Stomach (tissue), 4 donors: Measurements from ENCODE around the gene TENT5C.

Source experiments
- CTCF ChIP-seq, 7 experiments: fragments of 450-650 bp in 4 of 7; fragments of 200-600 bp in 3 of 7; sonication (generic) in 3 of 7; IDR thresholded peaks; one replicate each; pipeline ENCODE4 v1.5.1; 2016 to 2019; ENCODE audit warnings: antibody characterized with exemption in 7 of 7, control low read depth in 2 of 7, mild to moderate bottlenecking in 1 of 7
- EP300 ChIP-seq: sonication (generic); formaldehyde crosslinking; IDR thresholded peaks from one replicate; pipeline ENCODE4 v1.6.1; 2017; ENCODE audit warnings: antibody characterized with exemption
- POLR2A ChIP-seq, 4 donors: fragments of 450-650 bp; IDR thresholded peaks; one replicate each; pipeline ENCODE4 v1.6.1; 2016; ENCODE audit warnings: antibody characterized with exemption in 4 of 4, control low read depth in 2 of 4, mild to moderate bottlenecking in 1 of 4, moderate library complexity in 1 of 4
- POLR2AphosphoS5 ChIP-seq, 3 donors: sonication (generic); formaldehyde crosslinking; IDR thresholded peaks; one replicate each; pipeline ENCODE4 v1.6.1; 2016; ENCODE audit warnings: antibody characterized with exemption in 3 of 3

GRCh38 chr1:117606649-117607430 lies 992 bp downstream of the TENT5C start:
- TF ChIP-seq CTCF (IDR thresholded peaks at IDR 0.05) (no peak), POLR2A (IDR thresholded peaks at IDR 0.05) (no peak), POLR2AphosphoS5 (IDR thresholded peaks at IDR 0.05) (peak in 2 of 3 donors; percentile 27 to 46), EP300 (no peak)
